NCI-H1436 treated with DMSO at 0.1 percent for 48 hours (cell line): ENCODE data around the gene TMEM184B.

ENCODE experiments used
- DNase-seq: peaks from one replicate; lab custom pipeline; 2025; lab: John Stamatoyannopoulos, UW

Gene TMEM184B

DNA sequence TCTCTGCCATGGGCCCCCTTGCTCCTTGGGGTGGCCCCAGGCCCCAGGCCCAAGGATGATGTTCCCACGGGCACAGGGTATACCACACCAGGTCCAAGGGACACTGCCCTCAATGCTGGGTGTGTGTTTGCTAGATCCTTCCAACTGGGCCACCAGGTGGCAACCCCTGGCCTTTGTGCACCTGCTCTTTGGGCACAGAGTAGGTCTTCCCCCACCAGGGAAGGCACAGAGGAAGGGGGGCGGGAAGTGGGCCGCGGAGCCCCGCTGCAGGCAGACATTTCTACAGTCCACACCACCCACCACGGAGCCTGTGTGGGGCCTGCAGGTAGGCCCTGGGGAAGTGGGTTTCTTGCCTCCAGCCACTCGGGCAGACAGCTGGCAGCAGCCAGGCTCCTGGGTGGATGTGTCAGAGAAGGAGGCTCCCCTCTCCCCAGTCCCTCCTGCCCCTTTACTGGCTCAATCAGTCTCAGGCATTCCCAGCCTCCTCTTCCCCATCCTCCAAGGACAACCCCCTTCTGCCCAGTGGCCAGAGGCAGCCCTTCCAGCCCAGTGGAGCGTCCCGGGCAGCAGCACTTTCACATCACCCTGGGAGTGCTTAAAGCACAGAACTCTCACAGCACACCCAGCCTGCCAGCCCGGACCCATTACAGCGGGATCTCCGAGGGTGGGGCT, 49.4 kb downstream of the TMEM184B start:
- no peak for DNase-seq

- no peak for DNase-seq
Observed at GRCh38 chr22:38222797-38223119, 50.1 kb downstream of the TMEM184B start.

- no peak for DNase-seq
Observed at GRCh38 chr22:38221908-38222796, 50.7 kb downstream of the TMEM184B start.

DNA sequence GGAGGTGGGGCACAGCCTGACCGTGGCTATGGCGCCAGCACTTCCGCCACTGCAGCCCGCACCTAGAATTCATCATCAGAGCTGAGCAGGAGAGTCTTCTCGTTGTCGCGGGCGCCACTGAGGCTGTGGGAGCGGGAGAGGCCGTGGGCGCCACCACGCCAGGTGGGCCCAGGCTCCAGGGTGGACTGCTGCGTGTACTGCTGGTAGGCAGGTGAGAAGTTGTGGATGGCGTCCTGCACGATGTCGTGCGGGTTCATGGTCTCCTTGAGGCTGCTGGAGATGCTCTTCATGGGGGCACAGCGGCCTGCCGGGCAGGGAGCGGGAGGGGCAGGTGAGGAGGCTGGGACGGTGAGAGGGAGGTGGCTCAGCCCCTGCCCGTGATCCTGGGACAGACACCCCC, 51.4 kb downstream of the TMEM184B start:
- no peak for DNase-seq

- DNase-seq: no peak
Observed at GRCh38 chr22:38220653-38221386, 52.0 kb downstream of the TMEM184B start.

GRCh38 chr22:38220163-38220562, 52.6 kb downstream of the TMEM184B start:
- DNase-seq: no peak

DNA sequence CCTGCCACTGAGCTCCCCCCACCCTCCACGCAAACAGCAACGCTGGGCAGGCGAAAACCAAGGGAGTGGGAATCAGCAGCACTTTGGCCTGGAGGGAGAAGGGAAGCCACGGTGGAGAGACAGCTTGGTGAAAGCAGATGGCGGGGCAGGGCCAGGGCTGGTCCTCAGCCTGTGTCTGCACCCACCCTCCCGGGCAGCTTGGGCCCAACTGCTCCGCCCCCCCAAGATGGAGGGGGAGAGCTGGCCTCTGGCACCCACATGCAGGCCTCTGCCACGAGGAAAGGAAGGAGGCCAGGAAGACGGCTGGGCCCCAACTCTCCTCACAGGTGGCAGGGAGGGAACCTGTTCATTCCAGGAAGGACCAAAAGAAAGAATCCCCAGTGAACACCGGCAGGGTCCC, 53.2 kb downstream of the TMEM184B start:
- no peak for DNase-seq

DNA sequence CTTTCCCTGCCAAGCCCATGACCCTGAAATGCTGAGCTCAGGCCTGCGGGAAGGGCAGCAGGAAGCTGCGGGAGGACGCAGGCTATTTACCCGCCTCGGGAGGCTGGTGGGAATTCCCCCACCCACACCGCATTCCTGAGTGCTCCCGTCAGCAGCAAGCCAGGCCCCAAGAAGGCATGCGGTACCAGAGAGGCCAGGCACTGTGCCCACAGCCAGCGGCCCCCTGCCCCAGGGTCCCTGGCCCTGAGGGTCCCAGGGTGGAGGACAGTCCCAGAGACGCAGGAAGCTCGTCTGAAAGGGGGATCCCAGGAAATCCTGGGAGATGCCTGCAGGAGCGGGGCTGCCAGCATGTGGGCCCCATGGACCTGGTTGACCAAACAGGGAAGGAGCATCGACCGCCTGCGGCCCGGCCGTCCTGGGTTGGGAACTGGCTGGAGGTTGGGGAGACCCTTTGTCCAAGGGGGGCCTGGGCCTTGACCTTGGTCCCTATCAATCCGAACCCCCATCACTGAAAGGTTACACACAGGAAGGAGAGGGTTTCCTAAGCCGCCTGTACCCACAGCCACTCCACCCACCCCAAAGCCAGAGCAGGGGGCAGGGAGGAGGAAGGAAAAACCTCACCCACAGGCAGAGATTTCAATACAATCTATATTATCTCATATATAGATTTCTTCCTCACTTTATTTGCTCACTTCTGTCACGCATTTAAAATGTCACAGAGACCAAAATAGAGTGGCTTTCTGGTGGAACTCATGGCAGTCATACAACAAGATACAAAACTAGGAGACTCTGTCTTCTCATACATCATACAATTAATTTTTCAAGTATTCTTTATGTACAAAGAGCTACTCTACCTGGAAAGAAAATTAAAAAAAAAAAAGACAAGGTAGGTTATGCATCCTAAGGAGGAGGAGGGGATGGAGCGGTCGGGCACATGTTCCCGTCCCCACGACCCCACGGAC, 53.9 kb downstream of the TMEM184B start:
- DNase-seq: no peak

DNA sequence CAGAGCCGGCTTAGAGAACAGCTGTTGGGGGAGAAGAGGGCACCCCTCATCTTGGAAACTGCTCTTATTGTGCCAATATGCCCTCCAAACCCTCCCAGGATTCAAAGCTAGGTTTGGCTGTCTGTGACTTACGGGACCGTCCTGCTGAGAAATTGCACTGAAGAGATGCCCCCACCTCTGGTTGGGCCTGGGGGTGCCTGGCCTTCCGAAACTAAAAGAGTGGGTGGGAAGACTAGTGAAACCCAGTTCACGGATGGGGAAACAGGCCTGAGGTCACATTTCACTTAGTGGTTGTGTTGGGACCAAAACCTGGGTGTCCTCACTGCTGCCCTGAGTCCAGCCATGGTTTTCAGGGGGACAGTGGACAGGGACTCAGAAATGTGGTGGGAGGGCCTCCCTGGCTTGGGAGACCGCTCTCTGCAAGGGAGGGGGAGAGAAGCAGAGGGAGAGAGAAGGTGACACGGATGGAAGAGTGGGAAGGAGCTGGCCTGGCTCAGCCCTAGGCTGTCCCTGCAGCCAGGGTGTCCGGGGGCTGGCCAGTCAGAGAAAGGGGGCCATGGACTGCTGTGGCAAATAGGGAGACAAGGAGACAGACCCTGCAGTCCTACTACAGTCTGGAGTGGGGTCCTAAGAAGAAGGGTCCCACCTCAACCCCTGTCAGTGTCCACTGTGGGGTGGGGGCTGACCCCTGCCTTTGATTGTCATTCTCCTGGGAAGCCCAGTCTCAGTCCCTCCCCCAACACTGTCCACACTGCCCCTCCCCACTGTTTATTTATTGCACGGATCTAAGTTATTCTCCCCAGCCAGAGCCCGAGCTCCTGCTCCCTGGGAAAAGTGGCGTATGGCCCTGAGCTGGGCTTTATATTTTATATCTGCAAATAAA, 57.4 kb downstream of the TMEM184B start:
- no peak for DNase-seq

GRCh38 chr22:38214302-38215056, 58.3 kb downstream of the TMEM184B start:
- DNase-seq: no peak

- no peak for DNase-seq
Observed at GRCh38 chr22:38213990-38214301, 58.9 kb downstream of the TMEM184B start.

- no peak for DNase-seq
Observed at GRCh38 chr22:38213319-38213989, 59.4 kb downstream of the TMEM184B start.

DNA sequence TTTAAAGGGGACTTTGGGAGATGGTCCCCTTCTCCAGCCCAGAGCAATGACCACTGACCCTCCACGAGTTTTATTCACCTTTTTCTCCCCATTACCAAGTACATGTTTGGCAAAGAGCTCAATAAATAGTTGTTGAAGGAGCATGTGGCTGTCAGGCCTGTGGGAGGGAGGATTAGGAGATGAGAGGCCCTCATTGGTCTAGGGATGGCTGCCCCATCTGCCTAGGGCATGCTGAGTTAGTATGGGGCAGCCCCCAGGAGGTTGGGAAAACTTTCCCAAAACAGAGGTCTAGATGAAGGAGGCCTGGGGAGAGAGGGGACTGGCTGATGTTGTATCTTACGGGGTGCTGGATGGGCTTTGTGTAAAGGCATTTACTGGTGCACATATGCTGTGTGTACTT, 60.4 kb downstream of the TMEM184B start:
- DNase-seq: no peak

GRCh38 chr22:38211556-38211955, 61.3 kb downstream of the TMEM184B start:
- DNase-seq: no peak

DNA sequence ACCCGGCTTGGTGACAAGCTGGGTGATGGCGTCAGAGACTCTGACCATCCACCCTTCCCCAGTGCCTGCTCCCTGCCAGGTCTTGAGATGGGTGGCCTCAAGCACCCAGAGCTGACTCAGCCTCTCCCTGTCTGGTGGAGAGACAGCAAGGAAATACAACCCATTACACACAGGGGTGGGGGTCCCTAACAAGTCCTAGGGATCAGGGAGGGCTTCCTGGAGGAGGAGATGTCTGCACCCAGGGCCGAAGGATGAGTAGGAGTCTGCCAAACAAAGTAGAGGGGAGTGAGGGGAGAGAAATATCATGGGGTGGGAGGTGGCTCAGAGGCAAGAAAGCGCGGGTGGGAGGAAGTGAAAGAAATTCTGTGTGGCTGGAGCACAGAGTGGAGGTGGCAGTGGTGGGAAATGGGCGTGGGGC, 64.2 kb downstream of the TMEM184B start:
- DNase-seq: no peak

DNA sequence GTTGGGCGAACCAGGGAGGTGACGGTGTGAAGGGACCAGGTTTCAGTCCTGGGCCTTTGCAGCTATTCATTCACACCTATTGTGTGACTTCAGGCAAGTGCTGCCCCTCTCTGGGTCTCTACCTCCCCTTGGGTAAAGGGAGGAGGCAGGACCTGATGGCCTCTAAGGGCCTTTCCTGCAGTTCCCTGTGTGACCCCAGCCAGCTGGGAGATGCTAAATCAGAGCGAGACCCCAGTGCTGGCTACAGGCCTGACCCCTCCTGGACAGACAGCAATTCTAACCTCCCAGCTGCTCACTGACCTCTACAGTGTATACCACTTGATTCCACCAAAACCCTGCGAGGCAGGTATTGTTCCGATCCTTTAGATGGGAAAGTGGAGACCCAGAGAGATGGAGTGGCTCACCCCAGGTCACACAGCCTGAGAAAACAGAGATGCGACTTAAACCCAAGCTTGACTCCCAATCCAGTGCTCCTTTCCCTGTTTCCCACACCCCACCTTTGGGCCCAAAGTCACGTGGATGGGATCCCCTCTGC, 64.8 kb downstream of the TMEM184B start:
- DNase-seq: no peak

DNA sequence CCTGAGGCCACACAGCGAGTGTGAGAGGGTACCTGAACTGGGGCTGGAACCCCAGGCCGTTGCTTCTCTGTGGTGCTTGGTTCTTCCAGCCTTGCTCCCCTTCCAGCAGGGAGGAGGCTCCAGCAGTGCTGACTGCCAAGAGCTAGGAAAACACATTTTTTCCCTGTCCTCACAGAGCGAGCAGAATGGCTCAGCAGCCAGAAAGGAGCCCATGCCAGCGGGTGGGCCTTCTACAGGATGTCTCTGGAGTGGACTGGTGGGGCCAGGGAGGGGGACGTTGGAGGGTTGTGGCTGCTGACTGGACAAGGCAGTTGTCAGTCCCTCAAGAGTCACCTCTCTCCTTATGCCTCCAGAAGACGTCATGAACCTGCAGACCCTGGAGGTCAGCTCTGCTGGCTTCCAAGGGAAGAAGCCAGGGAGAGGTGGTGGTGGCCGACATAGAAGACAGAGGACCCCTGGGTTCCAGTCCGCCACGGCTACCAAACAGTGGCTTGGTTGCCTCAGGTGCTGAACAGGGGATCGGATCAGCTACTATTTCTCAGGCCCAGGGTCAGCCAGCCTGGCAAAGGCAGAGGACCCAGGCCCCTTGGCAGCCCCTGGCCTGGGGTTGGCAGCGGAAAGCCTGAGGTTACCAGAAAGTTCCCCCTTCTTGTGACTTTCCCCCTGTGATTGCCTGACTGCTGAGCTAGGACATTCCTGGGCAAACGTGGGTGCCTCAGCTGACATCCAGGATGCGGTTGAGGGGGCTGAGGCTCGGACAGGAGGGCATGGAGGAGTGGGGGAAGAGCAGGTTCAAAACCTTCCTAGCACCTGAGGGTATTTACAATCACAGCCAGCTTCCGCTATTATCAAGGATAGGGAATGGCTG, 67.3 kb downstream of the TMEM184B start:
- no peak for DNase-seq

- no peak for DNase-seq
Observed at GRCh38 chr22:38204784-38205183, 68.0 kb downstream of the TMEM184B start.
